ENCODE data around the gene SNHG17.
"Not testable (repeated sequence)": the region's sequence is repeated elsewhere in the genome, so short reads cannot be mapped to it uniquely, and the experiment has no call there.

SNHG17 gene

DNA sequence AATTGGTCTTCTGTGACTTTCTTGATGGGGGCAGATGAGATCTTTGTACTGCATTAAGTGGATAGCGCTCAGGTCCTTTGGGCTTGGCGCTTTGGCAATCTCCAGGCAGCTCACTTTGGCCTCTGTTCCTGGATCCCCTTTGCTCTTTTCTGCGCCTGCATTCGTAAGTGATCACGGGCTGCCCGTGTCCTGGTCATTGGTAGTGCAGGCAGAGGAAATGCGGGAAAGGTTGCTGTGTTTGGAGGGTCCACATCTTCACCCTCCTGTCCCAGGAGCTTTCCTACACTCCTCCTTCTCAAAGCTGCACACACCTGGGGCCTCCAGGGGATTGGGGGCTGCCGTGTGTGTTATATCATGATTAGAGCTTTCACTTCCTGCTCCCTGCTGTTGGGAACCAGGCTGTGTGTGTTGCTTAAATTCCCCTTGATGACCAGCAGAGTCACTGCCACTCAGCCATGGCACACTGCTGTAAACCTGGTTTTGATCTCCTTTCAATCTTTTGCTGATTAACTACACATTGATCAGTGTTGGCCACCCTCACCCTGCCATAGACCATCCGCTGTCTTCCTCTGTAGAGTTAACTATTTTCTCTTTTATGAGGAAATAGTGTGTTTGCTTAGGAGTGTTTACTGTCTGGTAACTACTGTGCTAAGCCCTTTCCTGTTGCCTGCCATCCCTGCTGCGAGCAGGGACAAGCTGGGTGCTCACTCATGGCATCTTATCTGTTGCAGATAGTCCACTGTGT, 13.0 kb upstream of the SNHG17 start:
- Histone ChIP-seq H3K27ac (ENCODE audit: low read depth in 2 of 2, low read length in 2 of 2) (peak overlapping the region in 1 of 2 donors; percentile 32), H3K4me1 (ENCODE audit: control insufficient read depth in 2 of 2, insufficient read depth in 2 of 2, low read length in 2 of 2) (peaks cover 15 to 20% of the 10 kb centered on the region in 2 donors), H3K9ac (ENCODE audit: low read depth in 1 of 2, low read length in 2 of 2) (peak overlapping the region; percentile 38 to 39), H3K27me3 (ENCODE audit: control insufficient read depth in 2 of 2, insufficient read depth in 2 of 2, low read length in 2 of 2) (no peaks in the 10 kb centered on the region), H3K4me3 (ENCODE audit: low read length in 2 of 2) (peak overlapping the region in 1 of 2 donors; percentile 50), H3K36me3 (ENCODE audit: control insufficient read depth in 2 of 2, insufficient read depth in 2 of 2, low read length in 2 of 2) (peaks cover 15 to 18% of the 10 kb centered on the region in 2 donors), H3K9me3 (ENCODE audit: control insufficient read depth in 2 of 2, low read length in 2 of 2) (no peaks in the 10 kb centered on the region)

- Histone ChIP-seq H3K9ac (ENCODE audit: low read depth in 1 of 2, low read length in 2 of 2) (peak overlapping the region; percentile 92 to 94), H3K4me3 (ENCODE audit: low read length in 2 of 2) (peak overlapping the region; percentile 82 to 89), H3K36me3 (ENCODE audit: control insufficient read depth in 2 of 2, insufficient read depth in 2 of 2, low read length in 2 of 2) (peaks cover 15 to 18% of the 10 kb centered on the region in 2 donors), H3K27ac (ENCODE audit: low read depth in 2 of 2, low read length in 2 of 2) (peak overlapping the region in 1 of 2 donors; percentile 79), H3K4me1 (ENCODE audit: control insufficient read depth in 2 of 2, insufficient read depth in 2 of 2, low read length in 2 of 2) (peaks cover 15 to 20% of the 10 kb centered on the region in 2 donors), H3K9me3 (ENCODE audit: control insufficient read depth in 2 of 2, low read length in 2 of 2) (no peaks in the 10 kb centered on the region), H3K27me3 (ENCODE audit: control insufficient read depth in 2 of 2, insufficient read depth in 2 of 2, low read length in 2 of 2) (no peaks in the 10 kb centered on the region)
Measured at GRCh38 chr20:38447251-38447661, 12.1 kb upstream of the SNHG17 start.

DNA sequence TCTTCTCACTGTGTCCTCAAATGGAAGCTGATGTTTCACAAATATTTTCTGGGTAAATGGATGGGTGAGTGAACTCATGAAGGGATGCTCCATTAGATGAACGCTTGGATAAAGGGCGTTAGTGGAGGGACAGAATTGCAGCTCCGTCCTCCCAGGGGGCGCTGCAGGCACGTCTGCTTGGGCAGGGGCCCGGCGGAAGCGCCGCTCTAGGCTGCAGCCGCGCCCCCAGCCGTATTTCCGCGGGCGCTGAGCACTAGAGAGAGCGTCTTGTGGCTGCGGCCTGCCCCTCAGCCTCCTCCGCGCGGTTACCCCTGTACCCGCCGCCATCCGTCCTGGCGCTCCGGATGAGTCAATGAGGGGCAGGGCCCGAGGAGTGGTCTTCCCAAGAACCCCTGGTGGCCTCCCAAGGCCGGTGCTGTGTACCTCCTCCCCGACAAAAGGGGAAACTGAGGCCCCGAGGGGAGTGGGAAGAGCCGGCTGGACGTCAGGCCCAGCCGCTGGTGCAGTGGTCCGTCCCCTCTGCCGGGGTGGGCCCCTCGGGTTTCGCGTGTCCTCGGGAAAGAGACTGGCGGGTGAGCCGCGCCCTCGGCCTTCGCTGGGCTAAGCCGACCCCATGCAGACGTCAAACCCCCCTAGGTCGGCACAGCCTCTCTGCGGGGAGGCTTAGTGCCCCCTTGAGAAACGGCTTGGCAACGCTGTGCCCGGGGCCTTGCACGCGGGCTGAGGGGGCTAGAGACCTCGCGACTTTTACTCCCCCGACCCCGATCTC, 11.5 kb upstream of the SNHG17 start:
- Histone ChIP-seq H3K9me3 (ENCODE audit: control insufficient read depth in 2 of 2, low read length in 2 of 2) (no peaks in the 10 kb centered on the region), H3K4me3 (ENCODE audit: low read length in 2 of 2) (peak overlapping the region; percentile 82 to 89), H3K27me3 (ENCODE audit: control insufficient read depth in 2 of 2, insufficient read depth in 2 of 2, low read length in 2 of 2) (no peaks in the 10 kb centered on the region), H3K27ac (ENCODE audit: low read depth in 2 of 2, low read length in 2 of 2) (peak overlapping the region; percentile 77 to 79), H3K4me1 (ENCODE audit: control insufficient read depth in 2 of 2, insufficient read depth in 2 of 2, low read length in 2 of 2) (peaks cover 15 to 20% of the 10 kb centered on the region in 2 donors), H3K36me3 (ENCODE audit: control insufficient read depth in 2 of 2, insufficient read depth in 2 of 2, low read length in 2 of 2) (peaks cover 15 to 18% of the 10 kb centered on the region in 2 donors), H3K9ac (ENCODE audit: low read depth in 1 of 2, low read length in 2 of 2) (peak overlapping the region; percentile 92 to 94)

- H3K27me3 ChIP-seq (ENCODE audit: control insufficient read depth in 2 of 2, insufficient read depth in 2 of 2, low read length in 2 of 2): no peaks in the 10 kb centered on the region
- H3K4me3 ChIP-seq (ENCODE audit: low read length in 2 of 2): peak overlapping the region; percentile 82 to 89
- H3K27ac ChIP-seq (ENCODE audit: low read depth in 2 of 2, low read length in 2 of 2): no peak overlapping the region
- H3K9ac ChIP-seq (ENCODE audit: low read depth in 1 of 2, low read length in 2 of 2): no peak overlapping the region
- peaks cover 15 to 20% of the 10 kb centered on the region in 2 donors for H3K4me1 ChIP-seq (ENCODE audit: control insufficient read depth in 2 of 2, insufficient read depth in 2 of 2, low read length in 2 of 2)
- H3K36me3 ChIP-seq (ENCODE audit: control insufficient read depth in 2 of 2, insufficient read depth in 2 of 2, low read length in 2 of 2): peaks cover 15 to 18% of the 10 kb centered on the region in 2 donors
- no peaks in the 10 kb centered on the region for H3K9me3 ChIP-seq (ENCODE audit: control insufficient read depth in 2 of 2, low read length in 2 of 2)
Measured at GRCh38 chr20:38445901-38446425, 10.8 kb upstream of the SNHG17 start.

- Histone ChIP-seq H3K4me1 (ENCODE audit: control insufficient read depth in 2 of 2, insufficient read depth in 2 of 2, low read length in 2 of 2) (peaks cover 15 to 20% of the 10 kb centered on the region in 2 donors), H3K4me3 (ENCODE audit: low read length in 2 of 2) (no peak overlapping the region), H3K9ac (ENCODE audit: low read depth in 1 of 2, low read length in 2 of 2) (no peak overlapping the region), H3K27me3 (ENCODE audit: control insufficient read depth in 2 of 2, insufficient read depth in 2 of 2, low read length in 2 of 2) (no peaks in the 10 kb centered on the region), H3K27ac (ENCODE audit: low read depth in 2 of 2, low read length in 2 of 2) (no peak overlapping the region), H3K36me3 (ENCODE audit: control insufficient read depth in 2 of 2, insufficient read depth in 2 of 2, low read length in 2 of 2) (peaks cover 11 to 15% of the 10 kb centered on the region in 2 donors), H3K9me3 (ENCODE audit: control insufficient read depth in 2 of 2, low read length in 2 of 2) (no peaks in the 10 kb centered on the region)
Measured at GRCh38 chr20:38445381-38445796, 10.3 kb upstream of the SNHG17 start.

DNA sequence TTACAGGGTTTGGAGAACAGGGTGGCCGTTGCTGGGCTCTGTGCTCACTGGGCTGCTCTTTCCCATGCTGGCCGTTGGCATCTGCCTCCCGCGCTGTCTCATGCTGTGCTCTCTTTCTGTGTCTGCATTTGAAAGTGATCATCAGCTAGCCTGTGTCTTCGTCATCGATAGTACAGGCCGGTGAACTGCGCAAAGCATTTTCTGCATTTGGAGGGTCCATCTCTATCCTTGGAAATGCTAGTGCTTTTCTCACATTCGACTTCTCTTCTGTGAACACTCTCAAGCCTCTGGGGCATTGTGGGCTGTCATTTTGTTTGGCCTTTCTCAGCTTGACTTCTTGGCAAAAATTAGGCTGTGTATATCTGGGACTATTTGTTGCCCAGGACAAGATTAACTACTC, 6.8 kb upstream of the SNHG17 start:
- Histone ChIP-seq H3K4me1 (ENCODE audit: control insufficient read depth in 2 of 2, insufficient read depth in 2 of 2, low read length in 2 of 2) (peaks cover under 1% of the 10 kb centered on the region in 2 donors), H3K27ac (ENCODE audit: low read depth in 2 of 2, low read length in 2 of 2) (no peak overlapping the region), H3K4me3 (ENCODE audit: low read length in 2 of 2) (no peak overlapping the region), H3K9me3 (ENCODE audit: control insufficient read depth in 2 of 2, low read length in 2 of 2) (no peaks in the 10 kb centered on the region), H3K36me3 (ENCODE audit: control insufficient read depth in 2 of 2, insufficient read depth in 2 of 2, low read length in 2 of 2) (no peaks in the 10 kb centered on the region), H3K27me3 (ENCODE audit: control insufficient read depth in 2 of 2, insufficient read depth in 2 of 2, low read length in 2 of 2) (no peaks in the 10 kb centered on the region), H3K9ac (ENCODE audit: low read depth in 1 of 2, low read length in 2 of 2) (no peak overlapping the region)

DNA sequence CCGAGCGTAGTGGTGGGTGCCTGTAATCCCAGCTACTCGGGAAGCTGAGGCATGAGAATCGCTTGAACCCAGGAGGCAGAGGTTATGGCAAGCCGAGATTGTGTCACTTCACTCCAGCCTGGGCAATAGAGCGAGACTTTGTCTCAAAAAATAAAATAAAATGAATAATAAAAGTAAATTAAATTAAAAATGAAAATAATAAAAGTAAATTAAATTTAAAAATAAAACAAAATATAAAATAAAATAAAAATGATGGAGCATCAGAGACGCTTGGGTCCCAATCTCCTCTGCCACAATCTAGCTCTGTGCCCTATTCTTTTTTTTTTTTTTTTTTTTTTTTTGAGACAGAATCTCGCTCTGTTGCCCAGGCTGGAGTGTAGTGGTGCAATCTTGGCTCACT, 6.0 kb upstream of the SNHG17 start:
- not testable (repeated sequence) for H3K9ac ChIP-seq (ENCODE audit: low read depth in 1 of 2, low read length in 2 of 2); H3K4me1 ChIP-seq (ENCODE audit: control insufficient read depth in 2 of 2, insufficient read depth in 2 of 2, low read length in 2 of 2); H3K36me3 ChIP-seq (ENCODE audit: control insufficient read depth in 2 of 2, insufficient read depth in 2 of 2, low read length in 2 of 2); H3K27ac ChIP-seq (ENCODE audit: low read depth in 2 of 2, low read length in 2 of 2); H3K9me3 ChIP-seq (ENCODE audit: control insufficient read depth in 2 of 2, low read length in 2 of 2); H3K4me3 ChIP-seq (ENCODE audit: low read length in 2 of 2); H3K27me3 ChIP-seq (ENCODE audit: control insufficient read depth in 2 of 2, insufficient read depth in 2 of 2, low read length in 2 of 2)

DNA sequence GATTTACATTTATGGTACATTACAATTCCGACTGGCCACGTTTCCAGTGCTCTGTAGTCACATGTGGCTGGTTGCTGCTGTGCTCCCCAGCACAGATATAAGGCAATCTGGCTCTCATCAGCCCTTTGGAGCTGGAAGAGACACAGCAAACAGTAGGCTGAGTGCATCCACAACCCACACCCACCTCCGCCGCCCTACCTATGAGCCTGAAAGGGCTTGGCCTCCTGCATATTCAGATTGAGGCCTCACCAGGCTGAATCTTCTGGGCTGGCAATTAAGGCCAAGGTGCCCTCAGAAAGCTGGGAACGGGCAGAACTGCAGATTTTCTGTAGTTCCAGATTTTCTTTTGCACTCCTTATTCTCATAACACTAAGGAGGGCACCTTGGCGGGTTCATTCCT, 2.7 kb upstream of the SNHG17 start:
- H3K36me3 ChIP-seq (ENCODE audit: control insufficient read depth in 2 of 2, insufficient read depth in 2 of 2, low read length in 2 of 2): peaks cover 0 to 6% of the 10 kb centered on the region in 2 donors
- H3K27ac ChIP-seq (ENCODE audit: low read depth in 2 of 2, low read length in 2 of 2): no peak overlapping the region
- H3K4me1 ChIP-seq (ENCODE audit: control insufficient read depth in 2 of 2, insufficient read depth in 2 of 2, low read length in 2 of 2): peaks cover 10 to 13% of the 10 kb centered on the region in 2 donors
- H3K27me3 ChIP-seq (ENCODE audit: control insufficient read depth in 2 of 2, insufficient read depth in 2 of 2, low read length in 2 of 2): no peaks in the 10 kb centered on the region
- H3K4me3 ChIP-seq (ENCODE audit: low read length in 2 of 2): no peak overlapping the region
- H3K9me3 ChIP-seq (ENCODE audit: control insufficient read depth in 2 of 2, low read length in 2 of 2): no peaks in the 10 kb centered on the region
- no peak overlapping the region for H3K9ac ChIP-seq (ENCODE audit: low read depth in 1 of 2, low read length in 2 of 2)

- Histone ChIP-seq H3K9ac (ENCODE audit: low read depth in 1 of 2, low read length in 2 of 2) (no peak overlapping the region), H3K27ac (ENCODE audit: low read depth in 2 of 2, low read length in 2 of 2) (peak overlapping the region in 1 of 2 donors; percentile 79), H3K4me3 (ENCODE audit: low read length in 2 of 2) (peak overlapping the region in 1 of 2 donors; percentile 85)
Measured at GRCh38 chr20:38435555-38435939, 419 bp upstream of the SNHG17 start.

DNA sequence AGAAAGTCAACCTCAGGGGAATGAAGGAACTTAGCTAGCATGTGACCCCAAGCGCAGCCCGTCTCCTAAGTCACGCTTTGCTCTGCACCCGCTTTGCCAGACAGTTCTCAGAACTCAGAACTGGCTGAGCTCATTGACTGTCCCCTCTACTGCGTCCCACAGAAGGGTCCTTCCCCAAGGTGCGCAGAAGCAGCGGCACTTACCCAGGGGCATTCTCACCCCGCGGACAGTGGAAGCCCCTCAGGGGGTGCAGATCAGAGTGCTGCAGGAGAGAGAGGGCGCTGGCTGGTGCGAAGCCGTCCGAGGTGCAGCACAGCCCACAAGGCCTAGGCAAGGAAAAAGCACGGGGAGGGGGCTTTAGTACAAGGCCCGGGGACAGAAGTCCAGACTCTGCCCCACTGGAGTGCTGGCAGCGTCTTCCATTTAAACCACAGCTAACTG, 807 bp downstream of the SNHG17 start:
- H3K9ac ChIP-seq (ENCODE audit: low read depth in 1 of 2, low read length in 2 of 2): peak overlapping the region; percentile 87 to 90
- peak overlapping the region; percentile 79 to 84 for H3K27ac ChIP-seq (ENCODE audit: low read depth in 2 of 2, low read length in 2 of 2)
- H3K27me3 ChIP-seq (ENCODE audit: control insufficient read depth in 2 of 2, insufficient read depth in 2 of 2, low read length in 2 of 2): no peaks in the 10 kb centered on the region
- H3K9me3 ChIP-seq (ENCODE audit: control insufficient read depth in 2 of 2, low read length in 2 of 2): no peaks in the 10 kb centered on the region
- peaks cover 28 to 33% of the 10 kb centered on the region in 2 donors for H3K36me3 ChIP-seq (ENCODE audit: control insufficient read depth in 2 of 2, insufficient read depth in 2 of 2, low read length in 2 of 2)
- H3K4me1 ChIP-seq (ENCODE audit: control insufficient read depth in 2 of 2, insufficient read depth in 2 of 2, low read length in 2 of 2): peaks cover 10 to 15% of the 10 kb centered on the region in 2 donors
- peak overlapping the region; percentile 85 to 89 for H3K4me3 ChIP-seq (ENCODE audit: low read length in 2 of 2)

More at GRCh38 chr20:38435555-38435939, 419 bp upstream of the SNHG17 start:
- H3K4me1 ChIP-seq (ENCODE audit: control insufficient read depth in 2 of 2, insufficient read depth in 2 of 2, low read length in 2 of 2): peaks cover 10 to 15% of the 10 kb centered on the region in 2 donors
- no peaks in the 10 kb centered on the region for H3K27me3 ChIP-seq (ENCODE audit: control insufficient read depth in 2 of 2, insufficient read depth in 2 of 2, low read length in 2 of 2)
- no peaks in the 10 kb centered on the region for H3K9me3 ChIP-seq (ENCODE audit: control insufficient read depth in 2 of 2, low read length in 2 of 2)
- H3K36me3 ChIP-seq (ENCODE audit: control insufficient read depth in 2 of 2, insufficient read depth in 2 of 2, low read length in 2 of 2): peaks cover 21 to 26% of the 10 kb centered on the region in 2 donors
